ENCODE measurements around the gene F10.

DNA sequence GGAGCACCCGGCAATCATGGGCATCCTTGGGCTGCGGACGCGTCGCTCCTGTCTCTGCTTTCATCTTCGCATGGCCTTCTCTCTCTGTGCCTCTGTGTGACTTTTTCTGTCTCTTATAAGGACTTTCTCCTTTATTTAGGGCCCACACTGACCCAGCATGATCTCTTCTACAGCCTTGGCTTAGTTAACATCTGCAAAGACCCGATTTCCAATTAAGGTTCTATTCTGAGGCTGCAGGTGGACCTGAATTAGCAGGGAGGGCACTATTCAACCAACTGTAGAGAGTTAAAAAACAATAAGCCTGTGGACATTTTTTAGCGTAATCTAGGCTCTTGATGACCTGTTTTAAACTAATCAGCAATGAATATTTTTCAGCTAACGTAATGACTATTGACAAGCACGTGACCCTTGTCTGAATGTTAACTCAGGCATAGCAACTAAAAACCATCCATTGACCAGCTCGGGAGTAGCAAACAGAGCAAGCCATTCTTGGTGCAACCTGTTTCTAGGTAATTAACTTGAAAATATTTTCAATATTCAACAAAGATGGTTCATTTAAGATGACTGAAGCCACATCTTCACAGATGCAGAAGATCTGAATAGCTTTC, 15.2 kb downstream of the F10 start:
- TF ChIP-seq SP1 (IDR thresholded peaks at IDR 0.05) (no peak), YY1 (IDR thresholded peaks at IDR 0.05) (no peak), FOXA1 (IDR thresholded peaks at IDR 0.05) (no peak)
- TF ChIP-seq, protein P1, sequence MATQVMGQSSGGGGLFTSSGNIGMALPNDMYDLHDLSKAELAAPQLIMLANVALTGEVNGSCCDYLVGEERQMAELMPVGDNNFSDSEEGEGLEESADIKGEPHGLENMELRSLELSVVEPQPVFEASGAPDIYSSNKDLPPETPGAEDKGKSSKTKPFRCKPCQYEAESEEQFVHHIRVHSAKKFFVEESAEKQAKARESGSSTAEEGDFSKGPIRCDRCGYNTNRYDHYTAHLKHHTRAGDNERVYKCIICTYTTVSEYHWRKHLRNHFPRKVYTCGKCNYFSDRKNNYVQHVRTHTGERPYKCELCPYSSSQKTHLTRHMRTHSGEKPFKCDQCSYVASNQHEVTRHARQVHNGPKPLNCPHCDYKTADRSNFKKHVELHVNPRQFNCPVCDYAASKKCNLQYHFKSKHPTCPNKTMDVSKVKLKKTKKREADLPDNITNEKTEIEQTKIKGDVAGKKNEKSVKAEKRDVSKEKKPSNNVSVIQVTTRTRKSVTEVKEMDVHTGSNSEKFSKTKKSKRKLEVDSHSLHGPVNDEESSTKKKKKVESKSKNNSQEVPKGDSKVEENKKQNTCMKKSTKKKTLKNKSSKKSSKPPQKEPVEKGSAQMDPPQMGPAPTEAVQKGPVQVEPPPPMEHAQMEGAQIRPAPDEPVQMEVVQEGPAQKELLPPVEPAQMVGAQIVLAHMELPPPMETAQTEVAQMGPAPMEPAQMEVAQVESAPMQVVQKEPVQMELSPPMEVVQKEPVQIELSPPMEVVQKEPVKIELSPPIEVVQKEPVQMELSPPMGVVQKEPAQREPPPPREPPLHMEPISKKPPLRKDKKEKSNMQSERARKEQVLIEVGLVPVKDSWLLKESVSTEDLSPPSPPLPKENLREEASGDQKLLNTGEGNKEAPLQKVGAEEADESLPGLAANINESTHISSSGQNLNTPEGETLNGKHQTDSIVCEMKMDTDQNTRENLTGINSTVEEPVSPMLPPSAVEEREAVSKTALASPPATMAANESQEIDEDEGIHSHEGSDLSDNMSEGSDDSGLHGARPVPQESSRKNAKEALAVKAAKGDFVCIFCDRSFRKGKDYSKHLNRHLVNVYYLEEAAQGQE (IDR thresholded peaks at IDR 0.05): no peak
- TF ChIP-seq, protein P2, sequence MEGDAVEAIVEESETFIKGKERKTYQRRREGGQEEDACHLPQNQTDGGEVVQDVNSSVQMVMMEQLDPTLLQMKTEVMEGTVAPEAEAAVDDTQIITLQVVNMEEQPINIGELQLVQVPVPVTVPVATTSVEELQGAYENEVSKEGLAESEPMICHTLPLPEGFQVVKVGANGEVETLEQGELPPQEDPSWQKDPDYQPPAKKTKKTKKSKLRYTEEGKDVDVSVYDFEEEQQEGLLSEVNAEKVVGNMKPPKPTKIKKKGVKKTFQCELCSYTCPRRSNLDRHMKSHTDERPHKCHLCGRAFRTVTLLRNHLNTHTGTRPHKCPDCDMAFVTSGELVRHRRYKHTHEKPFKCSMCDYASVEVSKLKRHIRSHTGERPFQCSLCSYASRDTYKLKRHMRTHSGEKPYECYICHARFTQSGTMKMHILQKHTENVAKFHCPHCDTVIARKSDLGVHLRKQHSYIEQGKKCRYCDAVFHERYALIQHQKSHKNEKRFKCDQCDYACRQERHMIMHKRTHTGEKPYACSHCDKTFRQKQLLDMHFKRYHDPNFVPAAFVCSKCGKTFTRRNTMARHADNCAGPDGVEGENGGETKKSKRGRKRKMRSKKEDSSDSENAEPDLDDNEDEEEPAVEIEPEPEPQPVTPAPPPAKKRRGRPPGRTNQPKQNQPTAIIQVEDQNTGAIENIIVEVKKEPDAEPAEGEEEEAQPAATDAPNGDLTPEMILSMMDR (IDR thresholded peaks at IDR 0.05; ENCODE audit: low read depth, low read length, missing input control): no peak
